HG03064 (cell line): ENCODE measurements around the gene EPHA6.

Experiments
- ATAC-seq: cut with Tn5 transposase; IDR thresholded peaks from one replicate; pipeline ENCODE4 v1.9.1; 2021; ENCODE audit warnings: low read depth; ENCODE audit not compliant: unreplicated experiment

Gene EPHA6

GRCh38 chr3:97131476-97131875 lies 317.1 kb downstream of the EPHA6 start:
- no peak for ATAC-seq

GRCh38 chr3:97138914-97139541 lies 324.6 kb downstream of the EPHA6 start:
- ATAC-seq = no peak

- no peak for ATAC-seq
Measured at GRCh38 chr3:97148931-97149330, 334.5 kb downstream of the EPHA6 start.

- ATAC-seq = no peak
Measured at GRCh38 chr3:97161169-97161568, 346.8 kb downstream of the EPHA6 start.

GRCh38 chr3:97177242-97177641 lies 362.8 kb downstream of the EPHA6 start:
- no peak for ATAC-seq

- ATAC-seq = no peak
Measured at GRCh38 chr3:97181704-97182103, 367.3 kb downstream of the EPHA6 start.

GRCh38 chr3:97187771-97188170 lies 373.4 kb downstream of the EPHA6 start:
- no peak for ATAC-seq

- ATAC-seq = no peak
Measured at GRCh38 chr3:97189835-97190234, 375.4 kb downstream of the EPHA6 start.

- ATAC-seq = no peak
Measured at GRCh38 chr3:97197083-97197482, 382.7 kb downstream of the EPHA6 start.

GRCh38 chr3:97197830-97198229 lies 383.4 kb downstream of the EPHA6 start:
- no peak for ATAC-seq

- ATAC-seq = no peak
Measured at GRCh38 chr3:97200387-97200786, 386.0 kb downstream of the EPHA6 start.

- no peak for ATAC-seq
Measured at GRCh38 chr3:97201814-97202213, 387.4 kb downstream of the EPHA6 start.

- ATAC-seq = no peak
Measured at GRCh38 chr3:97228966-97229365, 414.6 kb downstream of the EPHA6 start.

- ATAC-seq = no peak
Measured at GRCh38 chr3:97230486-97230885, 416.1 kb downstream of the EPHA6 start.

- no peak for ATAC-seq
Measured at GRCh38 chr3:97232393-97233034, 418.1 kb downstream of the EPHA6 start.

- ATAC-seq = no peak
Measured at GRCh38 chr3:97235179-97235578, 420.8 kb downstream of the EPHA6 start.

- no peak for ATAC-seq
Measured at GRCh38 chr3:97235611-97236315, 421.4 kb downstream of the EPHA6 start.

- no peak for ATAC-seq
Measured at GRCh38 chr3:97241417-97241816, 427.0 kb downstream of the EPHA6 start.

GRCh38 chr3:97245201-97245910 lies 431.0 kb downstream of the EPHA6 start:
- no peak for ATAC-seq

GRCh38 chr3:97256060-97256459 lies 441.7 kb downstream of the EPHA6 start:
- ATAC-seq = no peak
